MCF 10A (cell line): ENCODE measurements around the gene TIFAB. TPM values are rescaled to one million over a fixed set of nuclear protein-coding genes. Genes with fewer than 3 reads are reported as not detected.

Experiments
- BruUV-seq: library from RNA; stranded (reverse); fragments of 400-500 nt; replicated peaks from 2 replicates; lab custom pipeline; 2021; lab: Mats Ljungman, UMichigan
- CTCF ChIA-PET: fragments of 300-600 bp; sonication (Branson Sonifier 250); formaldehyde crosslinking; extraction: SDS; loops from one replicate; lab custom pipeline; 2021; ENCODE audit warnings: antibody characterized with exemption, inconsistent platforms; lab: Yijun Ruan, JAX
- POLR2A ChIA-PET: fragments of 300-600, 350-650 bp; sonication (Branson Sonifier 250); formaldehyde crosslinking; extraction: SDS; loops from one replicate; lab custom pipeline; 2020; ENCODE audit warnings: antibody characterized with exemption, inconsistent platforms; lab: Yijun Ruan, JAX
- DNase-seq: peaks from one replicate; pipeline ENCODE4 v3.0.0-alpha.2; 2018; ENCODE audit not compliant: unreplicated experiment
- H3K27ac Mint-ChIP-seq: one replicate; pipeline ENCODE4 v1.8.0; 2022; ENCODE audit warnings: mild to moderate bottlenecking, low read depth, mixed read lengths; ENCODE audit not compliant: unreplicated experiment
- H3K27me3 Mint-ChIP-seq: one replicate; pipeline ENCODE4 v1.8.0; 2022; ENCODE audit warnings: mixed read lengths; ENCODE audit not compliant: insufficient read depth, unreplicated experiment
- H3K36me3 Mint-ChIP-seq: one replicate; pipeline ENCODE4 v1.8.0; 2022; ENCODE audit warnings: mild to moderate bottlenecking, moderate library complexity, mixed read lengths; ENCODE audit not compliant: insufficient read depth, unreplicated experiment
- H3K4me1 Mint-ChIP-seq: one replicate; pipeline ENCODE4 v1.8.0; 2022; ENCODE audit warnings: mixed read lengths; ENCODE audit not compliant: insufficient read depth, unreplicated experiment
- H3K4me3 Mint-ChIP-seq: one replicate; pipeline ENCODE4 v1.8.0; 2022; ENCODE audit warnings: mild to moderate bottlenecking, moderate library complexity, mixed read lengths; ENCODE audit not compliant: unreplicated experiment
- H3K9me3 Mint-ChIP-seq: one replicate; pipeline ENCODE4 v1.8.0; 2022; ENCODE audit warnings: mixed read lengths; ENCODE audit not compliant: unreplicated experiment
- intact Hi-C: fragments of 100-400 bp; cut with micrococcal nuclease; formaldehyde crosslinking; loops from 2 replicates; pipeline ENCODE4 v1.14.1; 2022
- total RNA-seq: library from RNA; stranded (reverse); gene quantifications from 2 replicates; pipeline ENCODE4 v1.2.3, GENCODE V29; 2022
- TF ChIP-seq, protein P1 (sequence below): fragments of 200-600 bp; IDR thresholded peaks from one replicate; pipeline ENCODE4 v1.8.0; 2022; ENCODE audit warnings: antibody characterized with exemption, mild to moderate bottlenecking; ENCODE audit not compliant: unreplicated experiment

The TIFAB gene
- total RNA-seq, 1 experiment from 2014 or later = not detected

DNA sequence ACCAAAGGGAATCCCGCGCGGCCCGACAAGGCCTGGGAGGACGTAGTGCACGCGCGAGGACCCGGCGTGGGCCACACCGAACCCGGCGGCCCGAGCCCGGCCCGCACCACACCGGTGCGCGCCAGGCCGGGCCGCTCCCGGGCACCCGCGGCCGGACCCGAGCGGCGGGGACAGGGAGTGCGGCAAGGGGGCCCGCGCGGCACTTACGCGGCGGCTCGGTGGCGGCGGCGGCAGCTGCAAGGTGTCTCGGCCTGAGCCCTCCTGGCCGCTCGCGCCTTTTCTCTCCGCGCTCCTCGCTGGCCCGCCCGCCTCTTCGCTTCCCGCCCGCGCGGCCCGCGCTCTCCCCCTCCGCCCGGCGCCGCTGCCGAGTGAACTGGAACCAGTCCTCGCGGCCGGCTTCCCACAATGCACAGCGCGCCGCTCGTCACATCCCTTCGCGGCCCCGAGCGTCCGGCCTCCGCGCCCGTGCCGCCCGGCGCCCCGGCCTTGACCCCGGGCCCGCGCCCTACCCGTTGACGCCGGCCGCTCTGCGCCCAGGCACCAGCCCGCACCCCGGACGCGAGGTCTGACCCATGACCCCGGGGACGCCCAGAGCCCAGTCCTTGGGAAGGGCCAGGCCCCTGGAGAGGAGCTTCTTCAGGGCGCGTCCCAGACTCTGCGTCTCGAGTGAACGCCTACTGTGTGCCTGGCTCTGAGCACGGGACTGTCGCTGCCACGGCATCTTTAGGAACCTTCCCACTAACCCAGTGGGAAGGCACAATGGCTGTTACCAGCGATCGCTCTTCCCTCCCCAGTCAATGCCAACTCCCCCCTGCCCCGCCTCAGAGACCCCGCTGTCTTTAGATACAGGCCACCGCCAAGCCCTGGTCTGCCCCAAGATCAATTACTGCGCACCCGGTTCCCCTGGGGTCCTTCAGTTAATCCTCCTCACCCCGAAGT, 53.0 kb downstream of the TIFAB start, which contains the start of gene MACROH2A1:
Gene MACROH2A1, minus strand, starts transcription at position 377 of the 939 bp plus-strand sequence. CDS start 10,138 bp downstream, outside the sequence.
- no TSS peak for BruUV-seq
- Mint-ChIP-seq H3K36me3 (peaks cover 12% of the 10 kb centered on the region), H3K4me1 (peaks cover 38% of the 10 kb centered on the region), H3K27me3 (no peaks in the 10 kb centered on the region), H3K9me3 (no peaks in the 10 kb centered on the region), H3K4me3 (peak within 1 kb of the TSS; percentile 83), H3K27ac (peak within 1 kb of the TSS; percentile 92)
- TF ChIP-seq, protein P1, sequence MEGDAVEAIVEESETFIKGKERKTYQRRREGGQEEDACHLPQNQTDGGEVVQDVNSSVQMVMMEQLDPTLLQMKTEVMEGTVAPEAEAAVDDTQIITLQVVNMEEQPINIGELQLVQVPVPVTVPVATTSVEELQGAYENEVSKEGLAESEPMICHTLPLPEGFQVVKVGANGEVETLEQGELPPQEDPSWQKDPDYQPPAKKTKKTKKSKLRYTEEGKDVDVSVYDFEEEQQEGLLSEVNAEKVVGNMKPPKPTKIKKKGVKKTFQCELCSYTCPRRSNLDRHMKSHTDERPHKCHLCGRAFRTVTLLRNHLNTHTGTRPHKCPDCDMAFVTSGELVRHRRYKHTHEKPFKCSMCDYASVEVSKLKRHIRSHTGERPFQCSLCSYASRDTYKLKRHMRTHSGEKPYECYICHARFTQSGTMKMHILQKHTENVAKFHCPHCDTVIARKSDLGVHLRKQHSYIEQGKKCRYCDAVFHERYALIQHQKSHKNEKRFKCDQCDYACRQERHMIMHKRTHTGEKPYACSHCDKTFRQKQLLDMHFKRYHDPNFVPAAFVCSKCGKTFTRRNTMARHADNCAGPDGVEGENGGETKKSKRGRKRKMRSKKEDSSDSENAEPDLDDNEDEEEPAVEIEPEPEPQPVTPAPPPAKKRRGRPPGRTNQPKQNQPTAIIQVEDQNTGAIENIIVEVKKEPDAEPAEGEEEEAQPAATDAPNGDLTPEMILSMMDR = no peak
- POLR2A ChIA-PET = interaction anchor here (0.6 to 8.3 kb wide), 18 partner anchors 11 to 656 kb away, joined by 3 to 82 read pairs (median 3); no protein-coding TSS in a partner anchor
- intact Hi-C loops = no loop called here
- peak; percentile 91 for DNase-seq
- CTCF ChIA-PET = interaction anchor here (0.7 to 0.8 kb wide), 2 partner anchors 41 to 67 kb away, joined by 4 read pairs; no protein-coding TSS in a partner anchor

DNA sequence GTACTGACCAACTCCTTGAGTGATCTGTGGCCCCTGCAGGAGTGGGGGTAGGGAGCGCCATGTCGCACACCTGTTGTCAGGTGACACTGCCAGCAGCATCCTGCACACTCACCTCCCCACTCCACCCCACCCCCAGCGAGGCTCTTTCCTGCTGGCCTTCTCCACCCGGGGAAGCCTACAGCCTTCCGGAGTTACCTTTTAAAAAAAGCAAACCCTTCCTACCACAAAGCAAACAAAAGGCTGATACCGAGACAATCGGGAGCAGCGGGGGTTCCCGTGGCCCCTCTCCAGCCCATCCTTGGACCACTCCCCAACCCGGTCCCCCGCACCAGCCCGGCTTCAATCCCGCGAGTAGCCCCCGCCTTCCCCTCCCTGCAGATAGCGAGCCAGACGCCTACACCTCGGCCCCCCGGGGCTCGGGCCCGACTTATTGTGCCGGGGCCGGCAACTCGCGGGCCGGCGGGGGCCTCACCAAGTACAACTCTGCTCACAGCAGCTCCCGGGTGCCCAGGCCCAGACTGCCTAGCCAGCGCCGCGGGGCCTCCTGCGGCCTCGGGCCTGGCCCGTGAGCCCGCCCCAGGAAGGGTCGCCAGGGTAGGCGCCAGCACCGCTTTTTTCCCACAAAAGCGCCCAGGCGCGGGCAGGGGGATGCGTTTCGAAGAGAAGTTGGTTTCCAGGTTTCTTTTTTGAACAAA, 53.8 kb downstream of the TIFAB start:
- TF ChIP-seq, protein P1 = no peak
- ChIA-PET CTCF (interaction anchor here (0.7 to 4.2 kb wide), 2 partner anchors 28 to 42 kb away, joined by 4 to 22 read pairs; no protein-coding TSS in a partner anchor), POLR2A (interaction anchor here (0.6 to 8.3 kb wide), 11 partner anchors 11 to 1748 kb away, joined by 3 to 82 read pairs (median 4); no protein-coding TSS in a partner anchor)
- H3K27me3 Mint-ChIP-seq = no peaks in the 10 kb centered on the region
- no peaks in the 10 kb centered on the region for H3K9me3 Mint-ChIP-seq
- DNase-seq = peak; percentile 45
- H3K27ac Mint-ChIP-seq = peak overlapping the region; percentile 92
- intact Hi-C loops = no loop called here
- peak overlapping the region; percentile 83 for H3K4me3 Mint-ChIP-seq
- no TSS peak for BruUV-seq
- H3K4me1 Mint-ChIP-seq = peaks cover 46% of the 10 kb centered on the region
- peaks cover 14% of the 10 kb centered on the region for H3K36me3 Mint-ChIP-seq

Other genes starting within 250 kb of the TIFAB start
- gene MACROH2A1, start 53.1 kb downstream of the TIFAB start, total RNA-seq = 266 and 306 TPM in 2 replicates
- not detected in 2 replicates for gene DCANP1, start 5.0 kb downstream of the TIFAB start, total RNA-seq
- not detected in 2 replicates for gene NEUROG1, start 83.6 kb upstream of the TIFAB start, total RNA-seq
- not detected in 2 replicates for gene CXCL14, start 126.6 kb upstream of the TIFAB start, total RNA-seq